TTC549 (cell line): Measurements from ENCODE around the gene SLC49A3.
"Not testable (repeated sequence)": the region's sequence is repeated elsewhere in the genome, so short reads cannot be mapped to it uniquely, and the experiment has no call there.

Experiments
- FAIRE-seq: peaks from 2 replicates; lab custom pipeline; 2012; peaks lifted over from hg19 to GRCh38; lab: Jason Lieb, UNC

SLC49A3 gene

DNA sequence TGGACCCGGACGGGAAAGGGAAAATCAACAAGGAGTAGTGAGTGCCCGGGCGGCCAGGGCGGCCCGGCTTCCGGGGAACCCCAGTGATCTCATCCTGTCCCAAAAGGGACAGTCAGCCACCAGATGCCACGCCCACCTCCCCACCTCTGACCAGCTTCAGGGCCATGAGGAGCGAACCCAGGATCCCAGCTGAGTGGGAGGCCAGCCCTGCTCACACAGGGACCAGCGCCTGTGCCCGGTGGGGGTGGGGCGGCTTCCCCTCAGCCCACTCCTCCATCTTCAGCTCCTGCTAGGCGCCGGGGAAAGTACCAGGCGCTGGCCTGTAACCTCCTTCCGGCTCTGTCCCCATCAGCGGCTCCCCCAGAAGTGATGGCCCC, 8.4 kb downstream of the SLC49A3 start:
- no peak for FAIRE-seq

DNA sequence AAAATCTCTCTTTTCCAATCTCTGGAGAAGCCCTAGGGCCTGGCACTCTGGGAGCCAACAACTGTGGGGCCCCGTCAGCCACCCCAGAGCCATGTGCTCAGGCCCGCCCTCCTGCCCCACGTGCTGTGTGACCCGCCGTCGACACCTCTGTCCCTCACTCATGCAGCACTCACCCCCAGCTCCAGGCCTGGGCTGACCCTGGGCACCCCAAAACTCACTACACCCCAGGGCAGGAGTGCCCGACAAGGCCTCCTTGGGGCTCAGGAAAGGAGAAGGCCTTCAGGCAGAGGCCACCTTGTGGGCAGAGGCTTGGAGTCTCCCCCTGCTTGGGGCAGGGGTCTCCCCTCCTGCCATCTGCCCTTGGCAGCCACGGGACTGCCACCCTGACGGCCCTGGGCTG, 8.9 kb downstream of the SLC49A3 start:
- FAIRE-seq = no peak

DNA sequence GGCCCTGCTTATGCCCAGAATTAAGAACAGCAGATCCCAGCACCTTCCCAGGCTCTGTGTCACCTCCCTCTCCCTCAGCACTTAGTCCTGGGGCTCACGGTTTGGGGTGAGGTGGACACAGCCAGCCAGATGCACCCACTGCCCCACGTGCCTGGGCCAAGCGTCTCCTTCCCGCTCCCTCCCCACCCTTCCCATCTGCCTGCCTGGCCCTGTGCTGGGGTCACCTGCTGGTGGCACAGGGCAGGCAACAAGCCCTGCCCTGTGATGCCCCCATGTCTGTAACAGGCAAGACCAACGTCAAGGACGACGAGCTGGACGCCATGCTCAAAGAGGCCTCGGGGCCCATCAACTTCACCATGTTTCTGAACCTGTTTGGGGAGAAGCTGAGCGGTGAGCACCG, 9.3 kb downstream of the SLC49A3 start:
- FAIRE-seq = no peak

DNA sequence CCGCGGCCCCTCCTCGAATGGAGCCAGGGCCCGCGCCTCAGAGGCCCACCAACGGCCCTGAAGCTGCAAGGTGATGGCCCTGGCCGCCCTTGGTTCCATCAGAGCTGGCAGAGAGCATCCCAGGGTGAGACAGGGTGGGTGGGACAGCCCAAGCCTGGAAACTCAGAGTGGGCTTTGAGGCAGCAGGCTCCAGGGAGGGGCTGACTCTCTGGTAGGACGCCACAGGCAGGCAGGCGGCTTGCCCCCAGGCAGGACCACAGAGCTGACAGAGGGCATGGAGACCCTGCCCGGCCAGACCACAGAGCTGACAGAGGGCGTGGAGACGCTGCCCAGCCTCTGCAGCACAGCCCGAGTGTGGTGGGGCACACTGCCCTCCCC, 9.9 kb downstream of the SLC49A3 start:
- FAIRE-seq = no peak

DNA sequence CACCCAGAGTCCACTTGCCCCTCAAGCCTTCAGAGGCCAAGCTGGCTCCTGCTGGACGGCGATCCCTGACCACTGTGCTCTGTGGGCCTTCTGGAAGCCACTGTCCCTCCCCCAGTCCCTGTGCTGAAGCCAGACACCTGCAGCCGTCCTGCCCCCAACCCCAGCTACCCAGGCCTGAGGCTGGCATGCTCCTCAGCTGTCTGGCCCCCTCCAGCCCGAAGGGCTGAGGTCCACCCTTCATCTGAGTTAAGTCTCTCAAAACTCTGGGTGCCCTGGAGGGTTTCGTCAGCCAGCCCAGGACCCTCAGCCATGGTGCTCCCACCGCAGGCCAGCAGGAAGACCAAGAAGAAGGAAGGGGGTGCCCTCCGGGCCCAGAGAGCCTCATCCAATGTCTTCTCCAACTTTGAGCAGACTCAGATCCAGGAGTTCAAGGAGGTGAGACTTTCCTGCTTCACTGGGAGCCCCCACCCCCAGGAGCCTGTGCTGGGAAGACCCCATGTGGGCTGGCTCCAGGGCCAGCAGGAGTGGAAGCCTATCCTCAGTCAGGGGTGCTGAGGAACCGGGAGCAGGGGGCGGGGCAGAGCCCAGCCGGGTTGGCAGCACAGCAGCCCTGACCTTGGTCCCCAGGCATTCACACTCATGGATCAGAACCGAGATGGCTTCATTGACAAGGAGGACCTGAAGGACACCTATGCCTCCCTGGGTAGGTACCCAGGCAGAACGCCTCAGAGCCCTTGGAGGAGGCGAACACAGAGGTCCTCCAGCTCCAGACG, 10.4 kb downstream of the SLC49A3 start:
- FAIRE-seq = no peak

DNA sequence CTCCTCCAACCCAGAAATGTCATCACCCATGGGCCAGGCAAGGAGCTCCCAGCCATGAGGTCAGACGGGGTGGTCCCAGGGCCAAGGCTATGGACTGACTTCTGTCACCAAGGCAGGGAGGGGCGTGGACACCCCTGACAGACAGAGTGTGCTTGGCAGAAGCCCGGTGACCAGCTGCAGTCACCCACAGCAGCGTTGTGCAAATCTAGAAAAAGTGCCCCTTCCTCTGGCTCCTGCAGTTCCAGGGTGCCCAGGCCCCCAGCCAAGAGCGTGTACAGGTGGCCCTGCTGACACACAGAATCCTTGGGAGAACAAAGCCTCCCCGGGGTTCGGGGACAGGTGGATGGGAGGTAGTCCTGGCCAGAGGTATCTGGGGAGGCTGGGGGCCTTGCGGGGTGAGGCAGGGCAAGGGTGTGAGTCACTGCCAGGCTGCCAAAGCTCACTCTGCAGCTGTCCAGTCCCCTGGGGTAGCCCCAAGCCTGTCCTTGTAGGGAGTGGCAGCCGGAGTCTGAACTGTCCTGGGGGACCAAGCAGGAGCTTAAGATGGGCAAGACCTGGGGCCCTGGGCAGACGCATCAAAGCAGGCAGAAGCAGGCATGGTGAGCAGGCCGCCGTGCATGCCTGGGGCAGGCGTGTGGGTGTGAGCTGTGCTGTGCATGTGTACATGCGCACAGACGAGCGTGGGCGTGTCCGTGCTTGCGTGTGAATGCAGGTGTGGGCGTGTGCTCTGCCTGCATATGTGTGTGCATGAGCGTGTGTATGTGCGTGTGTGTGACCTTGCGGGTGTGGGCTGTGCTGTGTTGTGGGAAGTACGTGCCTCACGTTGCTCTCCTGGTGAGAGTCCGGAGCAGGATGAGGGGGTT, 11.3 kb downstream of the SLC49A3 start:
- no peak for FAIRE-seq

DNA sequence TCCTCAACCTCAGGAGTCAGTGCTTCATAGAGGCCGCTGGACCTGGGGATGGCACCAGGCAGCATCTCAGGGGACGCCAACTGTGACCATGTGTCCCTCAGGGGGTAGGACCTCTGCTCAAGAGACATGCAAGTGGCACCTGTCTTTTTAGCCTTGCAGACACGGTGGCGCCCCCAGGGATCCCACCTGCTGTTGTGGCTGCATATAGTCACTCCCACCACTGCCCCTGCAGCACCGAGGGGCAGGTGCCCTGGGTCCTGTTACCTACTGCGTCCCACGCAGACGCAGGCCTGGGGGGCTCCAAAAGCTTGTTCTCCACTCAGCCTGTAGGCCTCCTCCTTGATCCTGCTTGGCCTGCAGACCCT, 12.1 kb downstream of the SLC49A3 start:
- no peak for FAIRE-seq

DNA sequence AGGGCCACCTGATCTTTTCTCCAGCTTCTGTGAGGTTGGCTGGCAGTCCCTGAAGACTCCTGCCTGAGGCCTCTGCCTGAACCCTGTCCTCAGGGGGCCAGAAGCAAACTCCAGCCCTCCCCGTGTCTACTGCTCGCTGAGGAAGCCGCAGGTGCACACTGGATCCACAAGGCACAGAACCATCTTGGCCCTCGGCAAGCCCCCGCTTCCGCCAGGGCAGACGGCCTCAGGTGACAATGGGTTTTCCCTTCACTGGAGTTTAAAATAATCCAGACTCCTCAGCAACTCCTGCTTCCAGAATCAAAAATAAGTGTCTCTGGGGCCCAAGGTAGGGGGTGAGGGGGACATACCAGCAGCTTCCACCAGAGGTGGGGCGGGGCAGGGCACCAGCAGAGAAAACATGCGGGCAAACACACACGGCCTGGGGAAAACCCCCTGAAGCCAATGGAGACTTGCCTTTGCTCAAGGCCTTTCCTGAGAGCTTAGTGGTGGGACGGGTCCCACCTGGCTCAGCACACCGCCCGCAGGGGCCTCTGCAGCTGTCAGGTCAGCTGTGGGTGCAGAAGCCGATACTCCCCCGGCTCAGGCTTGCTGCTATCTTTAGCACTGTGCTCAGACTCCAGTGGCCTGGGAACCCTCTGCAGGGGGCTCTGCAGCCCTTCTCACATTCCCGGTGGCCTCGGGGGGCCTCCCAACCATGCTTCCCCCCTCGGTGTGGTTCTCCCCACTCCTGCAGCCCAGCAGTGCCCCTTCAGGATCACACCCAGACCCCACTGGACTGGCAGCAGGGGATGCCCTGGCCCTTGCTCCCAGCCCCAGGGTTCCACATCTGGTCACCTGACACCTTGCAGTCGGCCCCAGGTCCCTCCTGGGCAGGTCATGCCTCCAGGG, 12.7 kb downstream of the SLC49A3 start:
- FAIRE-seq = no peak

DNA sequence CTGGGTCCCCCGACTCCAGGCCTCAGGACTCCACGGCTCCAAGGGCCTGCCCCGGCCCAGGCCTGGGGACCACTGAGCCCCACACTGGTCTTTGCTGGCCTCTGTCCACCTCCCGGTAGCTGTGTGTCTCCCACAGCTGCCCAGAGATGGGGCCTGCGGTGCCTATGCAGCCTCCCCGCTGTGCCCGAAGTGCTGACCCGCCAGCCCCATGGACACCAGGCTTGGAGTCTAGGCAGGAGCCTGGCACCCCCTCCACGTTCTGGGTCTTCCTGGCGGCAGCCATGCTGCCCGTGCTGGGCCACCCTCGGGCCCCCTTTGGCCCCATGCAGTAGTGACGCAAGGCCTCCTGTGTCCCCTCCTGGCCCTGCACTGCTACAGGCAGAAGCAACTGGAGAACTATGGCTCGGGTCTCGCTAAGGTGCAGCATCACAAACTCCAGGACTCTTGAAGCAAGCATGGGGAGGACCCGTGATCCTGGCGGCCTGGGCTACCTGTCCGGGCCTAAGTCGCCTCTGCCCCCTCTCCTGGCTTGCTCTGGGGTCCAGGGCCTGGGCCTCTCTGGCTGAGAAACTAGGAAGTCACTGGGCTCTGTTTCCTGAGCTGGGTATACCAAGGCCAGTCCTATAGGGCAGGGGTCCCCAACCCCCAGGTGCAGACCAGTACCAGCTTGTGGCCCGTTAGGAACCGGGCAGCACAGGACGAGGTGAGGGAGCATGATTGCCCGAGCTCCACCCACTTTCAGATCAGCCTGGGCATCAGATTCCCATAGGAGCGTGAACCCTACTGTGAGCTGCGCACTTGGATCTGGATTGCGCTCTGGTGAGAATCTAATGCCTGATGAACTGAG, 13.7 kb downstream of the SLC49A3 start:
- FAIRE-seq = no peak

DNA sequence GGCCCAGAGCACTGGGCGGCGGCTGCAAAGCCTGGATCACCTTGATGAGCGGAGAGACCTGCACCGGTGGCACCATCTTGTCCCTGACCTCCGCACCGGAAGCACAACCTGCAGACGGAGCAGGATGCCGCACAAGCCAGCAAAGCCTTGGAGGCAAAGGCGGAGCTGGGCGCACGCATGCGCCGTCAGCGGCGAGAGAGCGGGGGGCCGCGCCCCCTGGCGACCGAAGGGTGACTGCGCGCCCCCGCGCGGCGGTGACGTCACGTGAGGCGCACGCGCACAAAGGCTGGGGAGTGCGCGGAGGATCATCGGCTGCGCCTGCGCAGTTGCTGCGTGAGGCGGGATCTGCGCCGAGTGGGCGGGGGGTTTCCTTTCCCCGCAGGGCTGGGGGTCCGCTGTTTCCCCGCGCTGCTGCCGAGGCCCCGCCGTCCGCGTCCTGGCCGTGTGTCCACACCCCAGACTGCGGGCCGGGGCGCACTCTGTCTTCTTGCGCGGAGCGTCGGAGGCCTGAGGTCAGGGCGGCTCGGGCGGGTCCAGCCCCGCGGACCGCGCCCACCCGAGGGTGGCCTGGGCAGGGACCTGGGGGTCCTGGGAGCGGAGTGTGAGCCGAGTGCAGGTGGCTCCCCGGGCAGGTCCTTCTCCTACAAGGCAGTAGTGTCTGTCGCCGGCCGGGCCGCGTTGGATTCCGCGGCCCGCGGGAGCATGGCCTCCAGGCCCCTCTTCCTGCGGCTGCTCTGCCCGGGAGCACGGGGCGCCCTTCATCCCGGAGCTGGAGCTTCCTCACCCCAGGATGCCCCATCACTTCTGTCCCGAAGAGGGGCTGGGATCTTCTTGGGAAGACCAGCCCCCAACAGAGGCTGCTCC, 14.5 kb downstream of the SLC49A3 start, which contains the start of the genes ATP5ME and MYL5:
Gene ATP5ME (minus strand): TSS at position 105 of the 864 bp plus-strand sequence. CDS start 29 bp downstream, at position 76.
Gene MYL5 (plus strand): TSS at position 371 of the 864 bp plus-strand sequence. CDS start 3,485 bp downstream, outside the sequence.
- no peak for FAIRE-seq

DNA sequence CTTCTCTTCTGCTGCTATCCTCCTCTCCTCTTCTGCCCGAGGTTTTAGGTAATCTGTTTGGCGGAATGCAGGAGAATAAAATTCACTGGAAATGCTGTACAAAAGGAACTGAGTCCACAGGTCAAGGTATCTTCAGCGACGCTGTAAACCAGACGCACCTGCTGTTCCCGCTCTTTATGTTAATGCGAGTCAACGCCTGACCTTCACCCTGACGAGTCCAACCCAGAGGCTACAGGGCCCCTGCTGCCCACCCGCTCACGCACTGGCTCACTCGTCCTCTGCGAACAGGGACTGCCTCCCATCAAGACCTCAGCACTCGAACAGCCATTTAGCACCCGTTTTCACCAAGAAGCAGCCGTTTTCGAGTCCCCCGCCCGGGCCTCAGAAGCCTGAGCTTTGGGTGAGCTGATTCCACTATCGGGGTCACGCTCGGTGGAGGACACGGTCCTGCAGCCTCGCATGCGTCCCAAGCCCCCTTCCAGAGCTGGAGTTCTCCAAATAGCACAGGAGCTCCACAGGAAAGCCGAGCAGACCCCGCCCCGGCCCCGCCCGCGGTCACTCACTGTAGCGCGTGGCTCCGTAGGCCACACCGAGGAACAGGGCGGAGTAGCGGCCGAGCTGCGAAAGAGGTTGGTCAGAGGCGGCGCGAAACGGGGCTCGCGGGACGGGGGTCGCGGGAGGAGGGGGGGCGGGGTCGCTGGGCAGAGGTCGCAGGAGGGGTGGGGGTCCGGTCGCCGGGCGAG, 15.4 kb downstream of the SLC49A3 start:
- no peak for FAIRE-seq

DNA sequence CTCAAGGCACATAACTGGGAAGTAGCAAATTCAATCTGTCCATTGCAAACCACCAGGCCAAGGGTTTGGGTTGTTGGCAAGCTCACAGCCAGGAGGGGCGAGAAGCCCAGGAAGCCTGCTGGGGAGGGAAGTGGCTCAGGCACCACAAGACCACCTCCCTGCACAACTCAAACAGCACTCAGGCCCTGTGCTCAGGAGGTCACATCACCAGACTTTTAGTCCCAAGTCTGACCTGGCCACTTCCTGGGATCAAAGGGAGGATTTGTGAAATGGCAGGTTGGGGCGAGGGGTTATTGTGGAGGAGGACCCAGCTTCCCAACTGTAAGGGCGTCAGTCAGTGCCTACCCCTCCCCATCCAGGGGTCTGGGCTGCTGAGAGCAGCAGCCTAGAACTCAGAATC, 17.2 kb downstream of the SLC49A3 start:
- FAIRE-seq = no peak

DNA sequence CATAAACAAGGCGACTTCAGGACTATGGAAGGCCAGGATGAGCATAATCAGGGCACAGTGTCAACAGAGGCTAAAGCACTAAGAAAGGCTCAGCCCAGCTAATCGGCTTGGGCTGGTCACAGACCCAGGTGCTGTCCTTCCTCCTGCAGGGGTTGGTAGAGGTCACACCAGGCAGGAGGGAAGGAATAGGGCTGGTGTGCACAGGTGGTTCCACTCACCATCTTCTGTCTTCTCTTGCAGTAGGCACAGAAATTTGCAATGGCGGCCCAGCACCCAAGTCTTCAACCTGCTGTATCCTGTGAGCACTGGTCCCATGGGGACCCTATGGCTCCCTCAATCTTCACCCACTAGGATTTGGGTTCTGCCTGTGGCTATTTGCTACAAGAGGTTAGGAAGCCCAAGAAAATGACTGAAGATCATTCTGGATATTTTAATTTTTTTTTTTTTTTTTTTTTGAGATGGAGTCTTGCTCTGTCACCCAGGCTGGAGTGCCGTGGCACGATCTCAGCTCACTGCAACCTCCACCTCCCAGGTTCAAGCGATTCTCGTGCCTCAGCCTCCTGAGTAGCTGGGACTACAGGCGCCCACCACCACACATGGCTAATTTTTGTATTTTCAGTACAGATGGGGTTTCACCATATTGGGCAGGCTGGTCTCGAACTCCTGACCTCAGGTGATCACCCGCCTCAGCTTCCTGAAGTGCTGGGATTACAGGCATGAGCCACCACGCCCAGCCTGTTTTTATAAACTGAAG, 19.0 kb downstream of the SLC49A3 start:
- not testable (repeated sequence) for FAIRE-seq

DNA sequence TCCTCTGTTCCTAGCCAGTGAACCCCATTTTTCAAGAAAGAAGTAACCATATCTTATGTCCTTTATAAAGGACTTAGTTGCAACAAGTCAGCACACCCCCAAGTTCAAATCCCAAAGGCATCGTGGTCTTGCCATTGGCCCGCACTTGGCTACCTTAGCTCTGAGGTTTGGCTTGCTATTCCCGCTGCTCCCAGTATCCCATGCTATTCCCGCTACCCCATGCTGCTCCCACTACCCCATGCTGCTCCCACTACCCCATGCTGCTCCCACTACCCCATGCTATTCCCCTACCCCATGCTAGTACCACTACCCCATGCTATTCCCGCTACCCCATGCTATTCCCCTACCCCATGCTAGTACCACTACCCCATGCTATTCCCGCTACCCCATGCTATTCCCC, 20.7 kb downstream of the SLC49A3 start:
- not testable (repeated sequence) for FAIRE-seq

DNA sequence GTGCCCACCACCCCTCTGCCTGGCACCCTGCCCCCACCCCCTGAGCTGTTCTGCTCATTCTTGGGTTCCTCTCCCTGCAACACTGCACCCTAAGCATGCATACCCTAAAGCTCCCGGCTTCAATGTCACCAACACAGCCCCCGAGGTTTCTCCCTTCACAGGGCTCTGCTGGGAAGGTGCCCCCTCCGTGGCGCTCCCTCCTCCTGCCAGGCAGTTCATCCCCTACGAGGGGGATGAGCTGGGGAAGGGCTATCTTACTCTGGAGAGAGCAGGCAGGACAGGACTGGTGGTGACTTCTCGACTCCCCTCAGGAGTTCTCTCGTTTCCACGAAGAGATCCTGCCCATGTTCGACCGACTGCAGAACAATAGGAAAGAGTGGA, 21.4 kb downstream of the SLC49A3 start:
- no peak for FAIRE-seq

DNA sequence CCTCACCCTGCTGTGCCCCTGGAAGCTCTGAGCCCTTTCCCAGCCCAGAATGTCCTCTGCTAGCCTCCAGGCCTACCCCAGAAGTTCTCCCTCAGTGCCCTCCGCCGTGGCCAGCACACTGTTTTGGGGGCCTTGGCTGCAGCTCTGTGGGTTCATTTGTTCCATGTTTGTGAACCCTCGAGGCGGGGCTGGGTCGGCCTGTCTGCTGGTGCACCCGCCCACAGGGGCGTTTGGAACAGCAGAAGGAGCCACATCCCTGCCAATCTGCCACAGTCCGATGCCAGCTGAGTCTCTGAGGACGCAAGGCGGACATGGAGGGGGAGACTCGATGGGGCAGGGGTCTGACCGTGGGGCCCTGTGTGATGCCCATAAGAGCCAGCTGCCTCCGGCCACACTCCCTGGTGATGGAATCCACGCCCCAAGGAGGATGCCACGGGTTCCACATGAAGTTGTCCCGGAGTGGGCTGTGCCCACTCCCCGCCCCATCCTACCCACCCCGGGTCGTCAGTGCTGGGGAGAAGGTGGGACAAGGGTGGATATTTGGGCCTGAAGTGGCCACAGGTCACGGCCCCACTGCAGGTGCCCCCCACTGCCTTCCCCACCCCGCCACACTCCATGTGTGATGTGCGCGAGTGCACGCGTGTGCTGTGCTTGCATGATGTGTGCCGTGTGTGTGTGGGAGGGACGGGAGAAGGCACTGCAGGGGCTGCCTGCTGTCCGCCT, 22.0 kb downstream of the SLC49A3 start:
- FAIRE-seq = no peak

DNA sequence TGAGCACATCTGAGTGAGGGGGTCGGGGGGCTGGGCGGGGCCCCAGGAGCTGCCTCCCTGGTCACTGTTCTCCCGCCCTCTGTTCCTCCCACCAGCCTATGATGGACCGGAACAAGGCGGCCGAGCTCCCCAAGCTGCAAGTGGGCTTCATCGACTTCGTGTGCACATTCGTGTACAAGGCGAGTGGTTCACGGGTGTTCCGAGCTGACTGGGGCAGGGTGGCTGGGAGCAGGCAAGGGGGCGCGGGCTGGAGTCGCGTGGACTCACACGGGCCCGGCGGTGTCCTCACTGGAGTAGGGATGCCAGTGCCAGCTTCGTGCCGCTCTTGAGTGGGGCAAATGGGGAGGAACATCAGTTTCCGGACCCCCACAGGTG, 22.5 kb downstream of the SLC49A3 start:
- no peak for FAIRE-seq

DNA sequence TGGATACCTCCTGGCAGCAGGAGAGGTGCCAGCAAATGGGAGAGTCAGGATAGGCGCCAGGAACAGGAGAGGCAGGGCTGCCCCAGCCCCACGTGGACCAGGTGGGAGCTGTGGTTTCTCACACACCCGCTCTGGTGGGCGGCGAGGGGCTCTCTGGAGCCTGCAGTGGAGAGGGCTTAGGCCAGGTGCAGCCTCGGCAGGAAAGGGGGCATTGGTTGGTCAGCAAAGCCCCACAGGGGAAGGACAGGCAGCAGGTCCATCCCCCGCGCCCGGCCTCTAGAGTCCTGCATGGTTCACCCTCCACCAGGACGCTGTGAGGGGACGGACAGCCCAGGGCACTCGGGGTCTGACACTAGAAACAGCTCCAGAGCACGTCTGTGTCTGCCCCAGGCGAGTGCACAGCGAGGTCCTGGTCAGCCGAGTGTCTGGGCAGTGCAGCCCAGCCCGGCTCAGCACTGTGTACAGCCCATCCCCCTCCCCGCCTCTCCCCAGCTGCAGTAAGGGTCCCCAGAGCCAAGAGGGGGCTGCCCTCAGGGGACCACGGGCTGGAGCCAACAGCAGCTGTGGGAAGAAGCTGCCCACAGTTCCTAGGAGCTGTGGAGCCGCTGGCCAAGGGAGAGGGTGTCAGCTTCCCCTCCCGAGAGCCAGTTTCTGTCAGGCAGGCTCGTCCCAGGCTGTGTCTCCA, 23.1 kb downstream of the SLC49A3 start:
- no peak for FAIRE-seq
